Measurements from ENCODE around the gene GALNS. TPM values are rescaled to one million over a fixed set of nuclear protein-coding genes. Genes with fewer than 3 reads are reported as not detected.
A peak's percentile ranks its signal among the peaks of the same experiment; 100 is the strongest.

The GALNS gene
- total and polyA plus RNA-seq, 2 experiments from 2014 or later, result 9.7 to 18.8 TPM

GRCh38 chr16:88770461-88771293 is 86.1 kb downstream of the GALNS start:
- H3K27me3 Mint-ChIP-seq (ENCODE audit: insufficient read depth, low read depth, poor library complexity), result peaks cover 20% of the 10 kb centered on the region
- peak overlapping the region; percentile 26; the same call in 1 of the 2 replicates for H3K4me2 ChIP-seq
- H3K27ac ChIP-seq (ENCODE audit: low read depth), result no peak overlapping the region
- no peaks in the 10 kb centered on the region for H3K36me3 Mint-ChIP-seq (ENCODE audit: low read depth)
- H3K4me3 ChIP-seq, result no peak overlapping the region
- H3K4me3 Mint-ChIP-seq, result no peak overlapping the region
- peaks cover 13% of the 10 kb centered on the region; the same call in 1 of the 2 replicates for H3F3A ChIP-seq (replicated peaks; ENCODE audit: low read depth)
- H3K27ac Mint-ChIP-seq, result no peak overlapping the region
- no peaks in the 10 kb centered on the region for H3K27me3 ChIP-seq (ENCODE audit: insufficient read depth)
- no peaks in the 10 kb centered on the region for H4K20me1 ChIP-seq (replicated peaks; ENCODE audit: insufficient read depth)
- DNase-seq (ENCODE audit: low spot score) (peak; percentile 70), ATAC-seq (peak; percentile 68)
- no peaks in the 10 kb centered on the region for H3K36me3 ChIP-seq (ENCODE audit: insufficient read depth)
- H3K9me3 Mint-ChIP-seq, result no peaks in the 10 kb centered on the region; the same call in 2 of the 3 replicates
- peaks cover 39% of the 10 kb centered on the region for H3K4me1 Mint-ChIP-seq
- TF ChIP-seq ZNF331 (CRISPR knock-in tag; IDR thresholded peaks at IDR 0.05; ENCODE audit: low read depth) (no peak), EZH2 (IDR thresholded peaks at IDR 0.05; ENCODE audit: low read depth, unreplicated experiment) (no peak), STAT1 (IDR thresholded peaks at IDR 0.05; ENCODE audit: unreplicated experiment) (no peak), ZNF462 (CRISPR knock-in tag; IDR thresholded peaks at IDR 0.05) (no peak), POLR2AphosphoS5 (IDR thresholded peaks at IDR 0.05; ENCODE audit: low read depth) (0 out of 2 replicates have a peak, but pooled peaks have one; percentile 3), CREB1 (CRISPR knock-in tag; IDR thresholded peaks at IDR 0.05; ENCODE audit: low read depth) (no peak)
- no peaks in the 10 kb centered on the region for H3K9me2 ChIP-seq (ENCODE audit: insufficient read depth)
- H2AFZ ChIP-seq, result no peak overlapping the region
- peaks cover 52% of the 10 kb centered on the region for H3K79me2 ChIP-seq (replicated peaks; ENCODE audit: insufficient read depth)
- peaks cover 37% of the 10 kb centered on the region for H3K4me1 ChIP-seq (ENCODE audit: insufficient read depth)

All from GM23338 (cell line).